ENCODE data around the gene RTN4RL1. TPM values are rescaled to one million over a fixed set of nuclear protein-coding genes. Genes with fewer than 3 reads are reported as not detected.

The RTN4RL1 gene
- total and polyA plus RNA-seq, 9 of the 15 experiments (the other 6 are each of a cell fraction or from before 2014, with no cell fraction given) = 0.04 to 0.06 (median 0.04) TPM; not detected in 5

DNA sequence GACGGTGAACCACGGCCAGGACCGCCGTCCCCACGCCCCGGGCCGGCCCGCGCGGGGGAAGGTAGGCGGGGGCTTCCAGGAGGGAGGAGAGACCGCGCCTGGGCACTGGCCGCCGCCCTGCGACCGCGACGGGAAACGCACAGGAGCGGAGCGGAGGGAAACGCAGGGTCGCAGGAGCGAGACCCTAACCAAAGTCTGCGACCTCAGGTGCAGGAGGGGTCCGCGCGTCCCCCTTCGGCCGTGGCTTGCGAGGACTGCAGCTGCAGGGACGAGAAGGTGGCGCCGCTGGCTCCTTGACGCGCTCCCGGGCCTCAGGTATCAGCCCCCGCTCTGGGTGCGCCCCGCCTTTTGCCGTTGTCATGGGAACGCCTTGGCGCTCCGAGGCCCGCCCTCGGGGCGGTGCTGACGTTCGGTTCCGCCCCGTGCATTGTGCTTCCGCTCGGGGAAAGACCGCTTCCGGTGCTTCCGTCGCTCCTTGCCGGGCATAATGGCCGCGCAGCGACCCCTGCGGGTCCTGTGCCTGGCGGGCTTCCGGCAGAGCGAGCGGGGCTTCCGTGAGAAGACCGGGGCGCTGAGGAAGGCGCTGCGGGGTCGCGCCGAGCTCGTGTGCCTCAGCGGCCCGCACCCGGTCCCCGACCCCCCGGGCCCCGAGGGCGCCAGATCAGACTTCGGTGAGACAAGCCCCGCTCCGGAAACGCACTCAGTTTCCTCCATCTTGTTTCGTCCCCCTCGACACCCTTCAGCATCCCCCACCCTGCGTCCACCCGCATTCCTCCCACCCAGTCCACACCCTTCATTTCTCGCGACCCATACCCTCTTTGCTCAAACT is 16.6 kb upstream of the RTN4RL1 start, which contains the start of gene OVCA2 (continued):
- TF ChIP-seq, protein P1, sequence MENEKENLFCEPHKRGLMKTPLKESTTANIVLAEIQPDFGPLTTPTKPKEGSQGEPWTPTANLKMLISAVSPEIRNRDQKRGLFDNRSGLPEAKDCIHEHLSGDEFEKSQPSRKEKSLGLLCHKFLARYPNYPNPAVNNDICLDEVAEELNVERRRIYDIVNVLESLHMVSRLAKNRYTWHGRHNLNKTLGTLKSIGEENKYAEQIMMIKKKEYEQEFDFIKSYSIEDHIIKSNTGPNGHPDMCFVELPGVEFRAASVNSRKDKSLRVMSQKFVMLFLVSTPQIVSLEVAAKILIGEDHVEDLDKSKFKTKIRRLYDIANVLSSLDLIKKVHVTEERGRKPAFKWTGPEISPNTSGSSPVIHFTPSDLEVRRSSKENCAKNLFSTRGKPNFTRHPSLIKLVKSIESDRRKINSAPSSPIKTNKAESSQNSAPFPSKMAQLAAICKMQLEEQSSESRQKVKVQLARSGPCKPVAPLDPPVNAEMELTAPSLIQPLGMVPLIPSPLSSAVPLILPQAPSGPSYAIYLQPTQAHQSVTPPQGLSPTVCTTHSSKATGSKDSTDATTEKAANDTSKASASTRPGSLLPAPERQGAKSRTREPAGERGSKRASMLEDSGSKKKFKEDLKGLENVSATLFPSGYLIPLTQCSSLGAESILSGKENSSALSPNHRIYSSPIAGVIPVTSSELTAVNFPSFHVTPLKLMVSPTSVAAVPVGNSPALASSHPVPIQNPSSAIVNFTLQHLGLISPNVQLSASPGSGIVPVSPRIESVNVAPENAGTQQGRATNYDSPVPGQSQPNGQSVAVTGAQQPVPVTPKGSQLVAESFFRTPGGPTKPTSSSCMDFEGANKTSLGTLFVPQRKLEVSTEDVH (IDR thresholded peaks at IDR 0.05; ENCODE audit: low read depth, partially characterized antibody) = peak; percentile 89
- TF ChIP-seq ARID1B (IDR thresholded peaks at IDR 0.05) = no peak
- TF ChIP-seq XRCC3 (IDR thresholded peaks at IDR 0.05) = no peak
- TF ChIP-seq ZNF41 (CRISPR knock-in tag; conservative IDR thresholded peaks at IDR 0.05) = 0 out of 2 replicates have a peak, but pooled peaks have one; percentile 30
- peak; percentile 78 to 98 (median 97) for TF ChIP-seq YY1 (IDR thresholded peaks at IDR 0.05; ENCODE audit: borderline replicate concordance in 1 of 3, control insufficient read depth in 1 of 3, extremely low read depth in 1 of 3, insufficient read depth in 3 of 3, insufficient read length in 1 of 3, insufficient replicate concordance in 2 of 3, low read depth in 1 of 3, low read length in 2 of 3)
- no peak for TF ChIP-seq KDM2B (CRISPR knock-in tag; IDR thresholded peaks at IDR 0.05)
- no peak for TF ChIP-seq SRSF9 (IDR thresholded peaks at IDR 0.05; ENCODE audit: borderline replicate concordance, low read depth, low read length)
- no peak for TF ChIP-seq HNRNPL (IDR thresholded peaks at IDR 0.05; ENCODE audit: low read depth, low read length)
- TF ChIP-seq SFPQ (IDR thresholded peaks at IDR 0.05; ENCODE audit: low read depth, low read length) = no peak
- no peak for TF ChIP-seq JUN (IDR thresholded peaks at IDR 0.05; ENCODE audit: borderline replicate concordance, low read depth, low read length)
- no peak for TF ChIP-seq JUN (CRISPR knock-in tag; IDR thresholded peaks at IDR 0.05; ENCODE audit: borderline replicate concordance)
- no peak for TF ChIP-seq ZNF398 (CRISPR knock-in tag; IDR thresholded peaks at IDR 0.05)
- TF ChIP-seq ZNF239 (CRISPR knock-in tag; IDR thresholded peaks at IDR 0.05) = no peak
- no peak for TF ChIP-seq CC2D1A (IDR thresholded peaks at IDR 0.05)
- peak; percentile 58 for TF ChIP-seq C11orf30 (IDR thresholded peaks at IDR 0.05; ENCODE audit: low read depth)
- TF ChIP-seq, protein P2, sequence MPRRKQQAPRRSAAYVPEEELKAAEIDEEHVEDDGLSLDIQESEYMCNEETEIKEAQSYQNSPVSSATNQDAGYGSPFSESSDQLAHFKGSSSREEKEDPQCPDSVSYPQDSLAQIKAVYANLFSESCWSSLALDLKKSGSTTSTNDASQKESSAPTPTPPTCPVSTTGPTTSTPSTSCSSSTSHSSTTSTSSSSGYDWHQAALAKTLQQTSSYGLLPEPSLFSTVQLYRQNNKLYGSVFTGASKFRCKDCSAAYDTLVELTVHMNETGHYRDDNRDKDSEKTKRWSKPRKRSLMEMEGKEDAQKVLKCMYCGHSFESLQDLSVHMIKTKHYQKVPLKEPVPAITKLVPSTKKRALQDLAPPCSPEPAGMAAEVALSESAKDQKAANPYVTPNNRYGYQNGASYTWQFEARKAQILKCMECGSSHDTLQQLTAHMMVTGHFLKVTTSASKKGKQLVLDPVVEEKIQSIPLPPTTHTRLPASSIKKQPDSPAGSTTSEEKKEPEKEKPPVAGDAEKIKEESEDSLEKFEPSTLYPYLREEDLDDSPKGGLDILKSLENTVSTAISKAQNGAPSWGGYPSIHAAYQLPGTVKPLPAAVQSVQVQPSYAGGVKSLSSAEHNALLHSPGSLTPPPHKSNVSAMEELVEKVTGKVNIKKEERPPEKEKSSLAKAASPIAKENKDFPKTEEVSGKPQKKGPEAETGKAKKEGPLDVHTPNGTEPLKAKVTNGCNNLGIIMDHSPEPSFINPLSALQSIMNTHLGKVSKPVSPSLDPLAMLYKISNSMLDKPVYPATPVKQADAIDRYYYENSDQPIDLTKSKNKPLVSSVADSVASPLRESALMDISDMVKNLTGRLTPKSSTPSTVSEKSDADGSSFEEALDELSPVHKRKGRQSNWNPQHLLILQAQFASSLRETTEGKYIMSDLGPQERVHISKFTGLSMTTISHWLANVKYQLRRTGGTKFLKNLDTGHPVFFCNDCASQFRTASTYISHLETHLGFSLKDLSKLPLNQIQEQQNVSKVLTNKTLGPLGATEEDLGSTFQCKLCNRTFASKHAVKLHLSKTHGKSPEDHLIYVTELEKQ (CRISPR knock-in tag; IDR thresholded peaks at IDR 0.05) = no peak
